SK-N-SH (cell line): ENCODE results near the gene PCNX2.

Experiments
- GABPA ChIP-seq: IDR thresholded peaks from 2 replicates; pipeline ENCODE4 v1.4.0; 2012; ENCODE audit warnings: low read depth, mild to moderate bottlenecking
- MEF2A ChIP-seq: IDR thresholded peaks from 2 replicates; pipeline ENCODE4 v1.4.0; 2012; ENCODE audit warnings: low read depth, borderline replicate concordance
- RCOR1 ChIP-seq: fragments of 150-350 bp; IDR thresholded peaks from 2 replicates; pipeline ENCODE4 v1.6.1; 2017; ENCODE audit warnings: antibody characterized with exemption, low read length
- YY1 ChIP-seq: IDR thresholded peaks from 2 replicates; pipeline ENCODE4 v1.4.0; 2012; ENCODE audit warnings: low read depth, mild to moderate bottlenecking

DNA sequence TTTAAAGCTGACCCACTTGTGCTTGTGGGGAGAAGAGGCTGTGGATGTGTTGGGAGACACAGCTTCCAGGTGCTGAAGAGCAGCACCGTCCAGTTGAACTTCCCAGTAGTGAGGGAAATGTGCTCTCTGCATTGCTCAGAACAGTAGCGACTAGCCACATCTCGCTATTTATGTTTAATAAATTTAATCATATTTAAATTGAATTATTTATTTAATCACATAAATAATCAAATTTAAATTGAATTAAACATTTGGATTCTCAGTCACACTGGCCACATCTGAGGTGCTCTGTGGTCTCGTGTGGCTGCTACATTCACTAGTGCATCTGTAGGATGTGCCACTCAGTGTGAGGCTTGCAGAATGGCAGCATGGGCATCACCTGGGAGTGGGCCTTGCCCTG, 325.0 kb downstream of the PCNX2 start:
- TF ChIP-seq YY1 (no peak), MEF2A (no peak), RCOR1 (no peak), GABPA (no peak)
